Melanocyte of skin (primary cell): ENCODE measurements around the gene ST3GAL2. TPM values are rescaled to one million over a fixed set of nuclear protein-coding genes. Genes with fewer than 3 reads are reported as not detected.

Experiments used
- small RNA-seq, 2 donors: library from RNA; depleted of rRNA; stranded (forward); fragments of <200 nt; gene quantifications; one replicate each; pipeline ENCODE3, GENCODE V24; 2012
- total RNA-seq, 2 donors: library from RNA; depleted of rRNA; stranded (reverse); fragments of >200 nt; gene quantifications; 2 replicates each; pipeline ENCODE4 v1.2.3, GENCODE V29; 2012

Gene ST3GAL2, protein sequence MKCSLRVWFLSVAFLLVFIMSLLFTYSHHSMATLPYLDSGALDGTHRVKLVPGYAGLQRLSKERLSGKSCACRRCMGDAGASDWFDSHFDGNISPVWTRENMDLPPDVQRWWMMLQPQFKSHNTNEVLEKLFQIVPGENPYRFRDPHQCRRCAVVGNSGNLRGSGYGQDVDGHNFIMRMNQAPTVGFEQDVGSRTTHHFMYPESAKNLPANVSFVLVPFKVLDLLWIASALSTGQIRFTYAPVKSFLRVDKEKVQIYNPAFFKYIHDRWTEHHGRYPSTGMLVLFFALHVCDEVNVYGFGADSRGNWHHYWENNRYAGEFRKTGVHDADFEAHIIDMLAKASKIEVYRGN
- 10 to 100 TPM; 17.9 to 32.0 TPM for total RNA-seq

DNA sequence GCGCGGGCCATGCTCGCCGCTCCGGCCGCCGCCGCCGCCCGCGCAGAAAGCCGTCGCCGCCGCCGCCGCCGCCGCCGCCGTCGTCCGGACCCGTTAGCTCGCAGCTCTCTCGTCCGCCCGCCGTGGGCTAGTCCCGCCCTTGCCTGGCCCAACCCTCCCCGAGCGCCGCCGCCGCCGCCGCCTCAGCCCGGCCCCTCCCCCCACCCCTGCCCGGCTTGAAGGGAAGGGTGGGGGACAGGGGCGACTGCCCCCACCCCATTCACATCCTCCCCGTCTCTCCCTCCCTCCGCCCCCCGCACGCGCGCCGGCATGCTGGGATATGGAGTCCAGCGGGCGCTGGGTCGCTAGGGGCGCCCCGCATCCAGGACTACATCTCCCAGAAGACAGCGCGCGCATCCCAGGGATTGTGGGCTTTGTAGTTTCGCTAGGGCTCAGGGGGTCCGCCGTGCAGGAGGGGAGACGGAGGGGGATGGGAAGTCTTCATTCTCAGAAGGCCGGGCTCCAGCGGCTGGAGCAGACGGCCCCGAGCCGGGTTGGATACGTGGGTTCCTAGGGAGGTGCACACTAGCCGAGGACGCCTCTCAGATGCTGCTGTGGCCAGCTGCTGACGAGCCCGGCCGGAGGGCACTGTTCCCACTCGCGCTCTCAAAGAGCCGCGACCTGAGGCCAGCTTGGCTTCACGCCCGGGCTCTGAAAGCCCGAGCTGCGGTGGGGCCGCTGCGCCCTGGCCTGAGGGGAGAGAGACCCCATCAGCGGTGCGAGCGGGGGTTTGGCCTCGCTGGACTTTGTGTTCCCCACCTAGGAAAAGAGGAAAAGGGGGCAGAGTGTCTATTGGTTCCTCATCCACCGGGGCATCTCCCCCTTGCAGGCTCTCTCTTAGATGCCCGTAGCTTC lies at the start of gene ST3GAL2:
Gene ST3GAL2, minus strand, starts transcription at position 132 of the 894 bp plus-strand sequence. CDS start 40,570 bp downstream, outside the sequence.

DNA sequence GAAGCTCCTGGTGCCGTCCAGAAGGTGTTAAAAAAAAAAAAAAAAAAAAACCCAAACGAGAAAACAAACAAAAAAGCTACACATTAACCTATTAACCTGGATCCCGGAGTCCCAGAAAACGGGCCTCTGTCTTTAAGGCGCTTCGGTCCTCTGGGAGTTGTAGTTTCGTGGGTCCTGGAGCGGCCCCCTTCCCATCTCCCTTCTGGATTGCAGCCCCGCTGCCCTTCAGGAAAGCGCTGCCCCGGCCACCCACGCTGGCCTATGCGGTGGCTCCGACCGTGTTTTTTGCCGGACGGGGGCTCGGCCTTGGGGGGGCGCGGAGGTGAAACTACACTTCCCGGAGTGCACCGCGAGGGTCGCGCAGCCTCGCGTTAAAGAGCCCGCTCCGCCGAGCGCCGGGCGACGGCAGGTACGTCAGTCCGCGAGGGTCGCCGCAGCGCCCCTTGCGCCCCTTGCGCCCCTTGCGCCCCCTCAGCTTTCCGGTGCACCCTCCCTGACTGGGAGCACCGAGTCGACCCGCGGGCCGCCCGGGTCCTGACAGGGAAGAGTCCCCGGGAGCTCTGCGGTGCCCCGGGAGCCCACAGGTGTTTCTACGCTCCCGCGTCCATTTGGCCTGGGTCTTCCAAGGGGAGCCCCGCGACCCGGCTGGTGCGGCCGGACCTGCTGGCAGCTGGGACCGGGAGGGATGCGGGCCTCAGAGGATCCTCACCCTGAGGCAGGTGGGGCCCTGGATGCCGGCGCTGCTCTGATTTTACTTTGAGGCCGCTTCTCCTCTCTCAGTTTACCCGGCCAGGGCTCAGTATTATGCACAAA lies 15.5 kb upstream of the ST3GAL2 start, which contains the start of gene FCSK:
Gene FCSK, plus strand, starts transcription at position 374 of the 813 bp plus-strand sequence. CDS start 8,596 bp downstream, outside the sequence.

Small RNAs within 50 kb of the gene (small RNA-seq; reads per million reads assigned to genes)
- 0.17 to 0.58 reads per million in 2 donors for gene RNU6-23P
- gene RPS27P26 = 0.13 to 0.99 reads per million in 2 donors

Other genes starting within 250 kb of the ST3GAL2 start
- gene EXOSC6, start 187.2 kb downstream of the ST3GAL2 start, total RNA-seq = 10 to 100 TPM; 19.6 to 29.6 TPM
- 100 to 1,000 TPM in 1 of 2 donors, 10 to 100 TPM in 1; 67.1 to 102 TPM for gene AARS1, start 149.6 kb downstream of the ST3GAL2 start, total RNA-seq
- 10 to 100 TPM; 23.7 to 30.0 TPM for gene DDX19B, start 139.9 kb downstream of the ST3GAL2 start, total RNA-seq
- gene DDX19A, start 92.2 kb downstream of the ST3GAL2 start, total RNA-seq = 10 to 100 TPM; 37.9 to 49.3 TPM
- gene FCSK, start 15.5 kb upstream of the ST3GAL2 start, total RNA-seq = 10 to 100 TPM in 1 of 2 donors, 1 to 10 TPM in 1; 8.0 to 14.5 TPM
- gene COG4, start 84.5 kb upstream of the ST3GAL2 start, total RNA-seq = 10 to 100 TPM; 53.6 to 60.6 TPM
- gene SF3B3, start 84.7 kb upstream of the ST3GAL2 start, total RNA-seq = 100 to 1,000 TPM; 102 to 147 TPM
- gene IL34, start 207.5 kb upstream of the ST3GAL2 start, total RNA-seq = 1 to 10 TPM in 1 of 2 donors, not detected in 1; 3.8 TPM
- gene MTSS2, start 247.0 kb upstream of the ST3GAL2 start, total RNA-seq = 10 to 100 TPM; 45.3 to 47.1 TPM